Neural cell (in vitro differentiated cells): Measurements from ENCODE around the gene SAMD10. TPM values are rescaled to one million over a fixed set of nuclear protein-coding genes. Genes with fewer than 3 reads are reported as not detected.
A peak's percentile ranks its signal among the peaks of the same experiment; 100 is the strongest.

Source experiments
- H2AFZ ChIP-seq: fragments of 200-600, 300-800 bp; sonication (generic), shearing (Covaris generic); 2 replicates; pipeline ENCODE4 v1.6.0; 2014; ENCODE audit warnings: low read depth, mild to moderate bottlenecking, antibody characterized with exemption, low read length, moderate library complexity
- H3F3A ChIP-seq: fragments of 200-600 bp; shearing (Covaris generic); 2 replicates; pipeline ENCODE4 v1.6.1; 2016; ENCODE audit warnings: mild to moderate bottlenecking, moderate library complexity, mixed read lengths, antibody characterized with exemption, low read length; ENCODE audit not compliant: insufficient read depth, poor library complexity, severe bottlenecking
- H3K27ac ChIP-seq: fragments of 200-600, 300-800 bp; sonication (generic), shearing (Covaris generic); 2 replicates; pipeline ENCODE4 v1.5.1; 2014; ENCODE audit warnings: mild to moderate bottlenecking, low read length, moderate library complexity
- H3K27me3 ChIP-seq: fragments of 300-800, 200-600 bp; sonication (generic), shearing (Covaris generic); 2 replicates; pipeline ENCODE4 v1.6.0; 2014; ENCODE audit warnings: mild to moderate bottlenecking, low read depth, low read length, moderate library complexity; ENCODE audit not compliant: insufficient read depth
- H3K36me3 ChIP-seq: fragments of 300-800, 200-600 bp; sonication (generic), shearing (Covaris generic); 2 replicates; pipeline ENCODE4 v1.5.1; 2014; ENCODE audit warnings: mild to moderate bottlenecking, antibody characterized with exemption, low read length, moderate library complexity; ENCODE audit not compliant: insufficient read depth
- H3K4me2 ChIP-seq: fragments of 300-800, 200-600 bp; sonication (generic), shearing (Covaris generic); 2 replicates; pipeline ENCODE4 v1.6.0; 2014; ENCODE audit warnings: mild to moderate bottlenecking, low read length
- H3K4me3 ChIP-seq: fragments of 300-800, 200-600 bp; sonication (generic), shearing (Covaris generic); 2 replicates; pipeline ENCODE4 v1.5.1; 2014; ENCODE audit warnings: mild to moderate bottlenecking, low read length, moderate library complexity
- H3K79me2 ChIP-seq: fragments of 200-600 bp; shearing (Covaris generic); replicated peaks from 2 replicates; pipeline ENCODE4 v1.6.0; 2014; ENCODE audit warnings: mild to moderate bottlenecking, low read length, moderate library complexity; ENCODE audit not compliant: insufficient read depth
- H3K9ac ChIP-seq: fragments of 300-800, 200-600 bp; sonication (generic), shearing (Covaris generic); 2 replicates; pipeline ENCODE4 v1.6.1; 2016; ENCODE audit warnings: mild to moderate bottlenecking, low read length, mixed read lengths
- H3K9me2 ChIP-seq: fragments of 200-600 bp; shearing (Covaris generic); 2 replicates; pipeline ENCODE4 v1.6.1; 2016; ENCODE audit warnings: mild to moderate bottlenecking, low read length, mixed read lengths; ENCODE audit not compliant: insufficient read depth
- H3K9me3 ChIP-seq: fragments of 200-600, 300-800 bp; sonication (generic), shearing (Covaris generic); 2 replicates; pipeline ENCODE4 v1.6.1; 2016; ENCODE audit warnings: mild to moderate bottlenecking, mixed run types, low read length, moderate library complexity, mixed read lengths
- H4K20me1 ChIP-seq: fragments of 200-600 bp; shearing (Covaris generic); 2 replicates; pipeline ENCODE4 v1.6.1; 2016; ENCODE audit warnings: mild to moderate bottlenecking, mixed run types; ENCODE audit not compliant: insufficient read depth
- CTCF ChIP-seq: fragments of 450-650 bp; IDR thresholded peaks from 2 replicates; pipeline ENCODE4 v1.5.1; 2014; ENCODE audit warnings: antibody characterized with exemption, mild to moderate bottlenecking, moderate library complexity; ENCODE audit not compliant: poor library complexity, severe bottlenecking
- EP300 ChIP-seq: fragments of 450-650 bp; conservative IDR thresholded peaks from 2 replicates; pipeline ENCODE4 v1.6.1; 2014; ENCODE audit warnings: antibody characterized with exemption, mild to moderate bottlenecking, moderate library complexity; ENCODE audit not compliant: poor library complexity, severe bottlenecking
- EZH2 ChIP-seq: fragments of 200-600, 300-800 bp; shearing (Covaris generic), sonication (generic); IDR thresholded peaks from 2 replicates; pipeline ENCODE4 v1.6.1; 2014; ENCODE audit warnings: antibody characterized with exemption, low read length, borderline replicate concordance, mild to moderate bottlenecking; ENCODE audit not compliant: insufficient read depth, poor library complexity, severe bottlenecking
- MXI1 ChIP-seq: fragments of 450-650 bp; conservative IDR thresholded peaks from 2 replicates; pipeline ENCODE4 v1.6.1; 2014; ENCODE audit warnings: antibody characterized with exemption, mild to moderate bottlenecking; ENCODE audit not compliant: poor library complexity, severe bottlenecking
- POLR2AphosphoS5 ChIP-seq: IDR thresholded peaks from 2 replicates; pipeline ENCODE4 v1.6.1; 2012
- RAD21 ChIP-seq: fragments of 450-650 bp; conservative IDR thresholded peaks from 2 replicates; pipeline ENCODE4 v1.6.1; 2014; ENCODE audit warnings: antibody characterized with exemption, mild to moderate bottlenecking, moderate library complexity
- REST ChIP-seq: IDR thresholded peaks from 2 replicates; pipeline ENCODE4 v1.6.1; 2012; ENCODE audit warnings: borderline replicate concordance
- SMC3 ChIP-seq: fragments of 450-650 bp; conservative IDR thresholded peaks from 2 replicates; pipeline ENCODE4 v1.6.1; 2014; ENCODE audit warnings: antibody characterized with exemption, mild to moderate bottlenecking, moderate library complexity; ENCODE audit not compliant: poor library complexity
- TAF1 ChIP-seq: IDR thresholded peaks from 2 replicates; pipeline ENCODE4 v1.6.1; 2012; ENCODE audit warnings: low read depth
- polyA minus RNA-seq: library from RNA; depleted of rRNA, polyadenylated mRNA; stranded (reverse); fragments of >200 nt; gene quantifications from 2 replicates; pipeline ENCODE4 v1.2.3, GENCODE V29; 2014
- polyA plus RNA-seq: library from polyadenylated mRNA; depleted of rRNA; stranded (reverse); fragments of >200 nt; gene quantifications from 2 replicates; pipeline ENCODE4 v1.2.3, GENCODE V29; 2014

The SAMD10 gene
- 23.3 and 28.7 TPM in 2 replicates for polyA plus RNA-seq
- 10.7 and 15.9 TPM in 2 replicates for polyA minus RNA-seq

GRCh38 chr20:63979557-63980316, at the start of gene SAMD10:
Gene SAMD10, minus strand, starts transcription at chr20:63979642. Its CDS starts 175 bp downstream, at chr20:63979467.
- H3K36me3 ChIP-seq, result no peaks in the 10 kb centered on the region
- no peaks in the 10 kb centered on the region for H3K9me3 ChIP-seq
- no peaks in the 10 kb centered on the region for H3F3A ChIP-seq
- H3K4me3 ChIP-seq, result peak within 1 kb of the TSS; percentile 96
- no peaks in the 10 kb centered on the region for H3K9me2 ChIP-seq
- H3K27me3 ChIP-seq, result no peaks in the 10 kb centered on the region
- TF ChIP-seq TAF1, result no peak
- no peak for TF ChIP-seq EP300
- TF ChIP-seq POLR2AphosphoS5, result peak; percentile 51
- peak; percentile 38 for TF ChIP-seq CTCF
- no peak for TF ChIP-seq MXI1
- no peak for TF ChIP-seq EZH2
- no peak for TF ChIP-seq SMC3
- TF ChIP-seq RAD21, result no peak
- TF ChIP-seq REST, result no peak
- H3K79me2 ChIP-seq, result peaks cover 19% of the 10 kb centered on the region
- H4K20me1 ChIP-seq, result no peaks in the 10 kb centered on the region
- peak within 1 kb of the TSS; percentile 84 for H3K9ac ChIP-seq
- H3K4me2 ChIP-seq, result peak within 1 kb of the TSS; percentile 65
- H3K27ac ChIP-seq, result peak within 1 kb of the TSS; percentile 65
- peak within 1 kb of the TSS; percentile 69 for H2AFZ ChIP-seq

GRCh38 chr20:64027981-64028685, 48.7 kb upstream of the SAMD10 start:
- Histone ChIP-seq H3K9me3 (no peaks in the 10 kb centered on the region), H3K27ac (no peak overlapping the region), H3K4me2 (no peak overlapping the region), H3K4me3 (no peak overlapping the region), H3F3A (no peaks in the 10 kb centered on the region), H3K36me3 (peaks cover 8% of the 10 kb centered on the region), H4K20me1 (no peaks in the 10 kb centered on the region), H3K27me3 (no peaks in the 10 kb centered on the region), H3K9ac (no peak overlapping the region), H3K9me2 (no peaks in the 10 kb centered on the region), H3K79me2 (no peaks in the 10 kb centered on the region), H2AFZ (no peak overlapping the region)
- no peak for TF ChIP-seq POLR2AphosphoS5
- no peak for TF ChIP-seq RAD21
- no peak for TF ChIP-seq TAF1
